ENCODE measurements around the gene DDX23. TPM values are rescaled to one million over a fixed set of nuclear protein-coding genes. Genes with fewer than 3 reads are reported as not detected.
"Not testable (repeated sequence)": the region's sequence is repeated elsewhere in the genome, so short reads cannot be mapped to it uniquely, and the experiment has no call there.

Gene DDX23
- total RNA-seq, 5 donors from 2014 or later (not counting 1 experiment from before 2014, with no cell fraction given): 86.8 to 158 (median 144) TPM

- H3K27ac Mint-ChIP-seq: no peak overlapping the region
- Histone ChIP-seq H3K27me3 (replicated peaks in 1 of 2; ENCODE audit: control insufficient read depth in 2 of 2, extremely low read depth in 1 of 2, insufficient read depth in 2 of 2, low read length in 1 of 2) (peaks cover 0 to 37% of the 10 kb centered on the region in 2 experiments), H3K9me3 (no peaks in the 10 kb centered on the region), H3K36me3 (ENCODE audit: control insufficient read depth in 2 of 2, extremely low read depth in 1 of 2, insufficient read depth in 1 of 2, low read length in 1 of 2) (no peaks in the 10 kb centered on the region), H3K4me1 (ENCODE audit: control insufficient read depth in 1 of 2, extremely low read depth in 1 of 2, insufficient read depth in 2 of 2, low read length in 2 of 2) (peaks cover 0 to 6% of the 10 kb centered on the region in 2 experiments), H3K27ac (ENCODE audit: low read length) (no peak overlapping the region), H3K4me3 (ENCODE audit: control insufficient read depth in 1 of 2, extremely low read depth in 1 of 2, low read length in 1 of 2) (no peak overlapping the region)
- H3K27me3 Mint-ChIP-seq: peaks cover 13 to 30% of the 10 kb centered on the region in 2 donors
- peaks cover 9% of the 10 kb centered on the region for H3K36me3 Mint-ChIP-seq
- CTCF ChIA-PET: interaction anchor here (0.6 to 1.0 kb wide), 6 partner anchors 31 to 1129 kb away, joined by 3 to 11 read pairs (median 4); no protein-coding TSS in a partner anchor
- no peak overlapping the region for H3K4me3 Mint-ChIP-seq
- H3K9me3 Mint-ChIP-seq: no peaks in the 10 kb centered on the region
- ATAC-seq (replicated peaks in 1 of 4) (no peak), DNase-seq (no peak)
- POLR2A ChIA-PET: no interaction called here
- 89% methylated on average over 4 of the region's 5 CpGs for WGBS (ENCODE audit: insufficient coverage)
- H3K4me1 Mint-ChIP-seq: peaks cover 9 to 10% (median 9%) of the 10 kb centered on the region in 3 donors
These were observed 7.6 kb upstream of the DDX23 start for GRCh38 chr12:48859607-48860006.

GRCh38 chr12:48858043-48858442 is 6.1 kb upstream of the DDX23 start:
- DNase-seq (no peak), ATAC-seq (replicated peaks in 1 of 4) (no peak)
- H3K27ac Mint-ChIP-seq: no peak overlapping the region
- ChIA-PET CTCF (interaction anchor here in 1 of 2 donors (0.5 to 0.7 kb wide), 3 partner anchors 99 to 1289 kb away, joined by 3 to 7 read pairs (median 4); partner anchors contain the start of gene ARF3), POLR2A (interaction anchor here in 1 of 2 donors (0.6 kb wide), 1 partner anchor 52 kb away, joined by 9 read pairs; no protein-coding TSS in a partner anchor)
- no peaks in the 10 kb centered on the region for H3K9me3 ChIP-seq
- H3K27me3 ChIP-seq (replicated peaks in 1 of 2; ENCODE audit: control insufficient read depth in 2 of 2, extremely low read depth in 1 of 2, insufficient read depth in 2 of 2, low read length in 1 of 2): peaks cover 0 to 24% of the 10 kb centered on the region in 2 experiments
- no peak overlapping the region for H3K27ac ChIP-seq (ENCODE audit: low read length)
- H3K9me3 Mint-ChIP-seq: no peaks in the 10 kb centered on the region
- 93% methylated on average over 7 of the region's 8 CpGs for WGBS (ENCODE audit: insufficient coverage)
- H3K4me3 ChIP-seq (ENCODE audit: control insufficient read depth in 1 of 2, extremely low read depth in 1 of 2, low read length in 1 of 2): no peak overlapping the region
- H3K4me1 Mint-ChIP-seq: peaks cover 2 to 5% (median 4%) of the 10 kb centered on the region in 3 donors
- H3K36me3 Mint-ChIP-seq: peaks cover 9% of the 10 kb centered on the region
- no peaks in the 10 kb centered on the region for H3K36me3 ChIP-seq (ENCODE audit: control insufficient read depth in 2 of 2, extremely low read depth in 1 of 2, insufficient read depth in 1 of 2, low read length in 1 of 2)
- no peak overlapping the region for H3K4me3 Mint-ChIP-seq
- peaks cover 6 to 17% of the 10 kb centered on the region in 2 donors for H3K27me3 Mint-ChIP-seq
- peaks cover 2% of the 10 kb centered on the region in 2 experiments for H3K4me1 ChIP-seq (ENCODE audit: control insufficient read depth in 1 of 2, extremely low read depth in 1 of 2, insufficient read depth in 2 of 2, low read length in 2 of 2)

- Mint-ChIP-seq H3K27ac (no peak overlapping the region), H3K27me3 (peaks cover 6 to 13% of the 10 kb centered on the region in 2 donors), H3K9me3 (no peaks in the 10 kb centered on the region), H3K4me1 (peaks cover 8 to 10% (median 9%) of the 10 kb centered on the region in 3 donors), H3K36me3 (peaks cover 9% of the 10 kb centered on the region), H3K4me3 (no peak overlapping the region)
- Histone ChIP-seq H3K9me3 (no peaks in the 10 kb centered on the region), H3K4me1 (ENCODE audit: control insufficient read depth in 1 of 2, extremely low read depth in 1 of 2, insufficient read depth in 2 of 2, low read length in 2 of 2) (peaks cover 6 to 8% of the 10 kb centered on the region in 2 experiments), H3K4me3 (ENCODE audit: control insufficient read depth in 1 of 2, extremely low read depth in 1 of 2, low read length in 1 of 2) (no peak overlapping the region), H3K27me3 (replicated peaks in 1 of 2; ENCODE audit: control insufficient read depth in 2 of 2, extremely low read depth in 1 of 2, insufficient read depth in 2 of 2, low read length in 1 of 2) (peaks cover 0 to 17% of the 10 kb centered on the region in 2 experiments), H3K36me3 (ENCODE audit: control insufficient read depth in 2 of 2, extremely low read depth in 1 of 2, insufficient read depth in 1 of 2, low read length in 1 of 2) (no peaks in the 10 kb centered on the region), H3K27ac (ENCODE audit: low read length) (no peak overlapping the region)
- ChIA-PET POLR2A (interaction anchor here in 1 of 2 donors (0.6 kb wide), 2 partner anchors 26 to 754 kb away, joined by 3 to 4 read pairs; no protein-coding TSS in a partner anchor), CTCF (interaction anchor here (0.5 to 2.0 kb wide), 7 partner anchors 10 to 100 kb away, joined by 3 to 6 read pairs (median 3); partner anchors contain the start of gene ARF3 (in 1 of the 2))
- WGBS (ENCODE audit: insufficient coverage): 71% methylated on average over 1 of the region's 13 CpGs
- DNase-seq (no peak), ATAC-seq (replicated peaks in 1 of 4) (no peak)
These were observed 5.5 kb upstream of the DDX23 start for GRCh38 chr12:48857278-48857994.

GRCh38 chr12:48856379-48856778 is 4.4 kb upstream of the DDX23 start:
- H3K4me3 ChIP-seq (ENCODE audit: control insufficient read depth in 1 of 2, extremely low read depth in 1 of 2, low read length in 1 of 2): no peak overlapping the region
- peaks cover 6 to 15% of the 10 kb centered on the region in 2 experiments for H3K4me1 ChIP-seq (ENCODE audit: control insufficient read depth in 1 of 2, extremely low read depth in 1 of 2, insufficient read depth in 2 of 2, low read length in 2 of 2)
- no peaks in the 10 kb centered on the region for H3K36me3 ChIP-seq (ENCODE audit: control insufficient read depth in 2 of 2, extremely low read depth in 1 of 2, insufficient read depth in 1 of 2, low read length in 1 of 2)
- H3K27ac ChIP-seq (ENCODE audit: low read length): no peak overlapping the region
- no peaks in the 10 kb centered on the region for H3K9me3 ChIP-seq
- CTCF ChIA-PET: interaction anchor here (0.7 to 2.0 kb wide), 9 partner anchors 11 to 131 kb away, joined by 3 to 7 read pairs (median 4); partner anchors contain the start of gene WNT1 (in 2 of the 2)
- DNase-seq (no peak), ATAC-seq (replicated peaks in 1 of 4) (no peak)
- Mint-ChIP-seq H3K27ac (no peak overlapping the region), H3K4me3 (no peak overlapping the region), H3K36me3 (peaks cover 5% of the 10 kb centered on the region), H3K4me1 (peaks cover 11 to 16% (median 14%) of the 10 kb centered on the region in 3 donors), H3K27me3 (peaks cover 0 to 2% of the 10 kb centered on the region in 2 donors), H3K9me3 (no peaks in the 10 kb centered on the region)
- peaks cover 0 to 7% of the 10 kb centered on the region in 2 experiments for H3K27me3 ChIP-seq (replicated peaks in 1 of 2; ENCODE audit: control insufficient read depth in 2 of 2, extremely low read depth in 1 of 2, insufficient read depth in 2 of 2, low read length in 1 of 2)
- no CpG with 5 or more reads among the region's 2 CpGs for WGBS (ENCODE audit: insufficient coverage)
- POLR2A ChIA-PET: interaction anchor here in 1 of 2 donors (0.6 to 0.8 kb wide), 2 partner anchors 74 to 753 kb away, joined by 3 to 4 read pairs; no protein-coding TSS in a partner anchor

GRCh38 chr12:48854932-48855331 is 3.0 kb upstream of the DDX23 start:
- H3K27ac Mint-ChIP-seq; POLR2A ChIA-PET; H3K27me3 ChIP-seq (replicated peaks in 1 of 2; ENCODE audit: control insufficient read depth in 2 of 2, extremely low read depth in 1 of 2, insufficient read depth in 2 of 2, low read length in 1 of 2); DNase-seq; H3K4me3 Mint-ChIP-seq; H3K27me3 Mint-ChIP-seq; H3K4me3 ChIP-seq (ENCODE audit: control insufficient read depth in 1 of 2, extremely low read depth in 1 of 2, low read length in 1 of 2); H3K27ac ChIP-seq (ENCODE audit: low read length); H3K36me3 ChIP-seq (ENCODE audit: control insufficient read depth in 2 of 2, extremely low read depth in 1 of 2, insufficient read depth in 1 of 2, low read length in 1 of 2); H3K9me3 ChIP-seq; H3K36me3 Mint-ChIP-seq; ATAC-seq (replicated peaks in 1 of 4); H3K9me3 Mint-ChIP-seq: not testable (repeated sequence)
- peaks cover 13 to 25% of the 10 kb centered on the region in 2 experiments for H3K4me1 ChIP-seq (ENCODE audit: control insufficient read depth in 1 of 2, extremely low read depth in 1 of 2, insufficient read depth in 2 of 2, low read length in 2 of 2)
- WGBS (ENCODE audit: insufficient coverage): 100% methylated on average over 1 of the region's 10 CpGs
- CTCF ChIA-PET: interaction anchor here in 1 of 2 donors (3.2 to 4.2 kb wide), 2 partner anchors 10 to 80 kb away, joined by 28 to 37 read pairs; partner anchors contain the start of gene RND1
- peaks cover 25 to 30% (median 25%) of the 10 kb centered on the region in 3 donors for H3K4me1 Mint-ChIP-seq

- Mint-ChIP-seq H3K4me3 (no peak overlapping the region), H3K4me1 (peaks cover 28 to 35% (median 30%) of the 10 kb centered on the region in 3 donors), H3K36me3 (peaks cover 9% of the 10 kb centered on the region), H3K9me3 (no peaks in the 10 kb centered on the region), H3K27ac (no peak overlapping the region), H3K27me3 (no peaks in the 10 kb centered on the region)
- CTCF ChIA-PET: interaction anchor here (2.6 to 4.2 kb wide), 5 partner anchors 11 to 84 kb away, joined by 14 to 62 read pairs (median 37); partner anchors contain the start of gene RND1 (in 1 of the 2)
- Histone ChIP-seq H3K27me3 (replicated peaks in 1 of 2; ENCODE audit: control insufficient read depth in 2 of 2, extremely low read depth in 1 of 2, insufficient read depth in 2 of 2, low read length in 1 of 2) (peaks cover 0 to 4% of the 10 kb centered on the region in 2 experiments), H3K36me3 (ENCODE audit: control insufficient read depth in 2 of 2, extremely low read depth in 1 of 2, insufficient read depth in 1 of 2, low read length in 1 of 2) (peaks cover 0 to 11% of the 10 kb centered on the region in 2 donors), H3K4me3 (ENCODE audit: control insufficient read depth in 1 of 2, extremely low read depth in 1 of 2, low read length in 1 of 2) (no peak overlapping the region), H3K4me1 (ENCODE audit: control insufficient read depth in 1 of 2, extremely low read depth in 1 of 2, insufficient read depth in 2 of 2, low read length in 2 of 2) (peaks cover 13 to 28% of the 10 kb centered on the region in 2 experiments), H3K27ac (ENCODE audit: low read length) (no peak overlapping the region), H3K9me3 (no peaks in the 10 kb centered on the region)
- POLR2A ChIA-PET: interaction anchor here in 1 of 2 donors (1.3 kb wide), 1 partner anchor 80 kb away, joined by 7 read pairs; no protein-coding TSS in a partner anchor
- ATAC-seq (replicated peaks in 1 of 4) (no peak), DNase-seq (no peak)
- WGBS (ENCODE audit: insufficient coverage): 40% methylated on average over 1 of the region's 4 CpGs
These were observed 2.5 kb upstream of the DDX23 start for GRCh38 chr12:48854488-48854887.

All from T-cell (primary cell).